K562 (cell line): ENCODE results near the gene BAIAP2. TPM values are rescaled to one million over a fixed set of nuclear protein-coding genes. Genes with fewer than 3 reads are reported as not detected.

Experiments used
- CCNT2 ChIP-seq: IDR thresholded peaks from 2 replicates; pipeline ENCODE4 v1.6.1; 2011; ENCODE audit warnings: borderline replicate concordance, low read depth, mild to moderate bottlenecking, moderate library complexity, mixed read lengths, low read length; ENCODE audit not compliant: insufficient read length; ENCODE audit errors: extremely low read depth
- MBD1 ChIP-seq: fragments of 250-450 bp; sonication (Bioruptor Pico); IDR thresholded peaks from 2 replicates; pipeline ENCODE4 v1.8.0; 2022; ENCODE audit warnings: inconsistent platforms
- MCM3 ChIP-seq: fragments of 450-650 bp; IDR thresholded peaks from 2 replicates; pipeline ENCODE4 v1.6.1; 2016
- MGA ChIP-seq: fragments of 450-650 bp; IDR thresholded peaks from 2 replicates; pipeline ENCODE4 v1.6.1; 2016; ENCODE audit warnings: mild to moderate bottlenecking, moderate library complexity
- MYC ChIP-seq, 2 experiments: fragments of 250-450 bp in 1 of 2; sonication (Bioruptor Pico) in 1 of 2; IDR thresholded peaks; 2 replicates each; pipeline versions ENCODE4 v1.5.1 to v1.6.1; 2012 to 2021; ENCODE audit warnings: low read depth in 2 of 2, borderline replicate concordance in 1 of 2, improper control_type of control experiment in 1 of 2, low read length in 1 of 2, mild to moderate bottlenecking in 1 of 2, moderate library complexity in 1 of 2
- PHB ChIP-seq: fragments of 250-450 bp; sonication (Bioruptor Pico); IDR thresholded peaks from 2 replicates; pipeline ENCODE4 v1.5.0; 2021
- SRSF1 ChIP-seq: fragments of 200-400 bp; formaldehyde crosslinking; IDR thresholded peaks from 2 replicates; pipeline ENCODE4 v1.6.1; 2017; ENCODE audit warnings: mild to moderate bottlenecking, low read depth, low read length, moderate library complexity
- ZBTB34 ChIP-seq: fragments of 250-450 bp; sonication (Bioruptor Pico); IDR thresholded peaks from 2 replicates; pipeline ENCODE4 v1.8.0; 2021; ENCODE audit warnings: mild to moderate bottlenecking, moderate library complexity
- ZNF695 ChIP-seq: fragments of 450-650 bp; formaldehyde crosslinking; IDR thresholded peaks from 2 replicates; pipeline ENCODE4 v1.4.0; 2020; ENCODE audit warnings: mild to moderate bottlenecking, moderate library complexity
- polyA plus RNA-seq, 8 experiments: library from polyadenylated mRNA; depleted of rRNA in 4 of 8; stranded (reverse) in 5 of 8; unstranded in 3 of 8; fragments of >200 nt; fragmentation: Nextera tagmentation in 2 of 8; fragmentation: Illumina TruSeq in 1 of 8; extraction: Ambion mirVana in 2 of 8; extraction: Trizol in 1 of 8; gene quantifications; 2 replicates each; pipeline versions ENCODE4 v1.2.1 to v1.2.3, GENCODE V29; 2011 to 2014; ENCODE audit warnings: inconsistent platforms in 1 of 8, missing spikeins in 1 of 8
- total RNA-seq, 7 experiments: library from RNA; depleted of rRNA in 6 of 7; stranded (reverse); fragments of >200 nt in 6 of 7; fragmentation: Illumina TruSeq in 2 of 7; extraction: Trizol in 2 of 7; gene quantifications; 2 replicates each; pipeline versions ENCODE4 v1.2.1 to v1.2.3, GENCODE V29; 2011 to 2021; ENCODE audit warnings: low replicate concordance in 1 of 7
- TF ChIP-seq, protein P1 (sequence below): fragments of 450-650 bp; conservative IDR thresholded peaks from 2 replicates; pipeline ENCODE4 v1.6.1; 2016; ENCODE audit warnings: missing genetic modification characterization, low read depth, mild to moderate bottlenecking, missing compliant biosample characterization, moderate library complexity

Gene BAIAP2
- total and polyA plus RNA-seq, 9 of the 15 experiments (the other 6 are each of a cell fraction or from before 2014, with no cell fraction given): 2.3 to 51.6 (median 18.4) TPM

DNA sequence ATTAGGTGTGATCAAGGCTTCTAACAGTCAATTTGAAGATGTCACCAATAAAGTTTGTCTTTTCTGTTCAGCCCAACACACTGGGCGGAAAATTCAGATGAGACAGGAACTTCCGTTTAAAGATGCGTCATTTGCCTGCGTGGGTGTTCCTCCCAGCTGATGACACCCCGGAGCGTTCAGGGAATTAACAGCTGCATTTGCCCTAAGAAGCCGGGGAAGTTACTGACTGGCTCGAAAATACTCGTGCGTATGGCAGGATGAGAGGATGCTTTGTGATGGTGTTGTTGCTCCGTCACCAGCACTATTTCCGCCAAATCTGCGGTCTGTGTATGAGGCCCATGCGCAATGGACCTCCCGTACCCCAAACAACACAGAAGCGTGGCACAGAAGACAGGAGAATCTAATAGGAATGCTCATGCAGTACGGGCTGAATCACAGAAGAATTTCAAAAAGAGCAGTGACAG is 118.4 kb downstream of the BAIAP2 start (continued):
- TF ChIP-seq MBD1 (CRISPR knock-in tag) (no peak), ZBTB34 (no peak), SRSF1 (no peak), PHB (CRISPR knock-in tag) (no peak), MCM3 (no peak), MYC (IDR thresholded peaks at IDR 0.05; ENCODE audit: low read depth, low read length) (no peak; the same call in 1 of the 2 replicates), MYC (CRISPR knock-in tag; IDR thresholded peaks at IDR 0.05; ENCODE audit: borderline replicate concordance, low read depth) (no peak), MGA (peak; percentile 25; the same call in 1 of the 2 replicates), CCNT2 (no peak), ZNF695 (CRISPR knock-in tag) (no peak)
- TF ChIP-seq, protein P1, sequence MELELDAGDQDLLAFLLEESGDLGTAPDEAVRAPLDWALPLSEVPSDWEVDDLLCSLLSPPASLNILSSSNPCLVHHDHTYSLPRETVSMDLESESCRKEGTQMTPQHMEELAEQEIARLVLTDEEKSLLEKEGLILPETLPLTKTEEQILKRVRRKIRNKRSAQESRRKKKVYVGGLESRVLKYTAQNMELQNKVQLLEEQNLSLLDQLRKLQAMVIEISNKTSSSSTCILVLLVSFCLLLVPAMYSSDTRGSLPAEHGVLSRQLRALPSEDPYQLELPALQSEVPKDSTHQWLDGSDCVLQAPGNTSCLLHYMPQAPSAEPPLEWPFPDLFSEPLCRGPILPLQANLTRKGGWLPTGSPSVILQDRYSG: no peak
